ENCODE data around the gene SRPRB. TPM values are rescaled to one million over a fixed set of nuclear protein-coding genes. Genes with fewer than 3 reads are reported as not detected.

Gene SRPRB
- total and polyA plus RNA-seq, 2 donors (not counting 3 experiments of a cell fraction or from before 2014, with no cell fraction given): 22.7 to 69.2 TPM

GRCh38 chr3:133757701-133758567, 47.7 kb upstream of the SRPRB start:
- Histone ChIP-seq H4K20me1 (replicated peaks; ENCODE audit: control insufficient read depth, extremely low read depth, insufficient read depth, low read length) (no peaks in the 10 kb centered on the region), H3K4me1 (ENCODE audit: control insufficient read depth, extremely low read depth, insufficient read depth, low read length) (no peaks in the 10 kb centered on the region), H3K9me1 (replicated peaks; ENCODE audit: control insufficient read depth, extremely low read depth, insufficient read depth, low read length) (no peaks in the 10 kb centered on the region), H3K4me2 (ENCODE audit: insufficient read depth, low read length) (no peak overlapping the region), H3K27me3 (ENCODE audit: control insufficient read depth in 2 of 2, insufficient read depth in 2 of 2, low read length in 2 of 2) (peaks cover 0 to 3% of the 10 kb centered on the region in 2 experiments), H3K79me2 (ENCODE audit: control insufficient read depth, insufficient read depth, low read length) (no peaks in the 10 kb centered on the region), H2AFZ (ENCODE audit: low read depth, low read length) (no peak overlapping the region), H3K9me3 (replicated peaks; ENCODE audit: control insufficient read depth, insufficient read depth, low read length) (no peaks in the 10 kb centered on the region), H3K4me3 (replicated peaks in 1 of 3; ENCODE audit: insufficient read depth in 1 of 3, low read depth in 1 of 3, low read length in 3 of 3) (no peak overlapping the region), H3K36me3 (ENCODE audit: control insufficient read depth in 2 of 2, extremely low read depth in 1 of 2, insufficient read depth in 2 of 2, low read length in 2 of 2) (no peaks in the 10 kb centered on the region), H3K9ac (replicated peaks; ENCODE audit: extremely low read depth, insufficient read depth, low read length) (no peak overlapping the region), H3K27ac (ENCODE audit: insufficient read depth, low read depth, low read length) (no peak overlapping the region)
- FAIRE-seq (no peak), DNase-seq (ENCODE audit: low read depth, low spot score) (no peak)
- no TSS peak for BruUV-seq (replicated peaks)
- POLR2A ChIA-PET: no interaction called here
- dilution Hi-C loops (cut with MboI; ENCODE audit: extremely low pct_ligation_motif_present, low sequenced_read_pairs): no loop called here
- intact Hi-C loops (cut with micrococcal nuclease): no loop called here
- CTCF ChIA-PET: no interaction called here
- TF ChIP-seq CTCF (IDR thresholded peaks at IDR 0.05; ENCODE audit: extremely low read depth in 1 of 2, insufficient read depth in 1 of 2, low read depth in 1 of 2, low read length in 2 of 2): no peak
- no peak for TF ChIP-seq POLR2AphosphoS5 (IDR thresholded peaks at IDR 0.05; ENCODE audit: insufficient read depth, low read depth, low read length)
- no peak for TF ChIP-seq POLR2A (IDR thresholded peaks at IDR 0.05; ENCODE audit: low read depth, low read length)

- FAIRE-seq (no peak), DNase-seq (ENCODE audit: low read depth, low spot score) (no peak)
- Histone ChIP-seq H3K79me2 (ENCODE audit: control insufficient read depth, insufficient read depth, low read length) (no peaks in the 10 kb centered on the region), H3K9me1 (replicated peaks; ENCODE audit: control insufficient read depth, extremely low read depth, insufficient read depth, low read length) (no peaks in the 10 kb centered on the region), H3K27me3 (ENCODE audit: control insufficient read depth in 2 of 2, insufficient read depth in 2 of 2, low read length in 2 of 2) (peaks cover 0 to 3% of the 10 kb centered on the region in 2 experiments), H3K9me3 (replicated peaks; ENCODE audit: control insufficient read depth, insufficient read depth, low read length) (no peaks in the 10 kb centered on the region), H3K4me3 (replicated peaks in 1 of 3; ENCODE audit: insufficient read depth in 1 of 3, low read depth in 1 of 3, low read length in 3 of 3) (no peak overlapping the region), H3K4me1 (ENCODE audit: control insufficient read depth, extremely low read depth, insufficient read depth, low read length) (no peaks in the 10 kb centered on the region), H2AFZ (ENCODE audit: low read depth, low read length) (no peak overlapping the region), H3K36me3 (ENCODE audit: control insufficient read depth in 2 of 2, extremely low read depth in 1 of 2, insufficient read depth in 2 of 2, low read length in 2 of 2) (no peaks in the 10 kb centered on the region), H3K27ac (ENCODE audit: insufficient read depth, low read depth, low read length) (no peak overlapping the region), H3K4me2 (ENCODE audit: insufficient read depth, low read length) (no peak overlapping the region), H3K9ac (replicated peaks; ENCODE audit: extremely low read depth, insufficient read depth, low read length) (no peak overlapping the region), H4K20me1 (replicated peaks; ENCODE audit: control insufficient read depth, extremely low read depth, insufficient read depth, low read length) (no peaks in the 10 kb centered on the region)
- ChIA-PET POLR2A (no interaction called here), CTCF (no interaction called here)
- TF ChIP-seq POLR2AphosphoS5 (IDR thresholded peaks at IDR 0.05; ENCODE audit: insufficient read depth, low read depth, low read length) (no peak), FOS (IDR thresholded peaks at IDR 0.05; ENCODE audit: borderline replicate concordance, insufficient read depth, low read length) (no peak), GATA2 (IDR thresholded peaks at IDR 0.05; ENCODE audit: insufficient read depth, insufficient read length, low read depth, low read length) (no peak), POLR2A (IDR thresholded peaks at IDR 0.05; ENCODE audit: low read depth, low read length) (no peak)
- intact Hi-C loops (cut with micrococcal nuclease): no loop called here
- dilution Hi-C loops (cut with MboI; ENCODE audit: extremely low pct_ligation_motif_present, low sequenced_read_pairs): no loop called here
- no TSS peak for BruUV-seq (replicated peaks)
These were observed 47.1 kb upstream of the SRPRB start for GRCh38 chr3:133758568-133758928.
